Thyroid gland (tissue), 4 donors: ENCODE measurements around the gene CCT3. TPM values are rescaled to one million over a fixed set of nuclear protein-coding genes. Genes with fewer than 3 reads are reported as not detected.

Source experiments
- DNase-seq, 2 donors: peaks; one replicate each; pipeline ENCODE4 v3.0.0-alpha.2; 2019
- H3K27ac ChIP-seq, 3 donors: fragments of 200-600 bp; sonication (generic); 1 replicate in 2 of 3; 2 replicates in 1 of 3; pipeline ENCODE4 v1.5.1; 2016 to 2019; ENCODE audit warnings: mild to moderate bottlenecking in 1 of 3, moderate library complexity in 1 of 3
- H3K27me3 ChIP-seq: fragments of 200-600 bp; sonication (generic); one replicate; pipeline ENCODE4 v1.5.1; 2019
- H3K36me3 ChIP-seq, 2 donors: fragments of 200-600 bp; sonication (generic); one replicate each; pipeline ENCODE4 v1.5.1; 2016 to 2019
- H3K4me1 ChIP-seq, 2 donors: fragments of 200-600 bp; sonication (generic); one replicate each; pipeline ENCODE4 v1.5.1; 2017 to 2019
- H3K4me3 ChIP-seq, 3 donors: fragments of 200-600 bp; sonication (generic); replicated peaks in 1 of 3; 1 replicate in 2 of 3; 2 replicates in 1 of 3; pipeline ENCODE4 v1.5.1; 2016; ENCODE audit warnings: mild to moderate bottlenecking in 1 of 3
- H3K9me3 ChIP-seq: fragments of 200-600 bp; sonication (generic); one replicate; pipeline ENCODE4 v1.5.1; 2017
- POLR2A ChIP-seq, 2 donors: fragments of 450-650 bp; IDR thresholded peaks; one replicate each; pipeline ENCODE4 v1.6.1; 2017; ENCODE audit warnings: antibody characterized with exemption in 2 of 2, mild to moderate bottlenecking in 2 of 2, moderate library complexity in 1 of 2
- WGBS, 2 donors: methylation state at CpG; one replicate each; pipeline ENCODE4 v1.1.5; 2017; 5-methylcytosine and 5-hydroxymethylcytosine counted together
- intact Hi-C: fragments of 100-400 bp; cut with DNase I; formaldehyde crosslinking; loops from one replicate; pipeline ENCODE4 v1.15.1; 2023
- total RNA-seq, 4 donors: library from RNA; depleted of rRNA; stranded (reverse); fragments of >200 nt; gene quantifications; one replicate each; pipeline ENCODE4 v1.2.3, GENCODE V29; 2016
- TF ChIP-seq, protein P1 (sequence below), 6 experiments: fragments of 200-600 bp in 3 of 6; fragments of 450-650 bp in 3 of 6; sonication (generic) in 3 of 6; IDR thresholded peaks; one replicate each; pipeline ENCODE4 v1.5.1; 2016 to 2019; ENCODE audit warnings: antibody characterized with exemption in 6 of 6, mild to moderate bottlenecking in 2 of 6, inconsistent platforms in 1 of 6, moderate library complexity in 1 of 6

CCT3 gene
- total RNA-seq, 4 donors from 2014 or later = 121 to 214 (median 170) TPM

DNA sequence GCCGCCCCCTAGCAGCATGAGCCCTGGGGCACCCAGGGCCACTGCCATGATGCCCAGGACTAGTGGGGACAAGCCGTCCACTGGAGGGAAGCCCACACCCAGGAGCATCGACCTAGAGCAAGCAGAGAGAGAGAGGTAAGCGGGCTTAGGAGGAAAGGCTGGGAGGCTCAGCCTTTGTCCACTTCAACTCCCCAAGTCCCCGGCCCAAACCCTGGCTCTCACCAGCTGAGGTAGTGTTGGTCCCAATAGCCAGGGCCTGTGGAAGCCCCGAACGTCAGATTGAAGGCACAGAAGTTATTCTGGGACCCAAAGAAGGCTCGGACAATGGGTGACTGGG is 45.0 kb downstream of the CCT3 start:
- Histone ChIP-seq H3K27ac (no peak overlapping the region), H3K4me3 (no peak overlapping the region), H3K27me3 (no peaks in the 10 kb centered on the region), H3K9me3 (no peaks in the 10 kb centered on the region), H3K4me1 (peaks cover 12 to 14% of the 10 kb centered on the region in 2 donors), H3K36me3 (no peaks in the 10 kb centered on the region)
- intact Hi-C loops = no loop called here
- DNase-seq = no peak
- no peak for TF ChIP-seq POLR2A (IDR thresholded peaks at IDR 0.05)
- TF ChIP-seq, protein P1, sequence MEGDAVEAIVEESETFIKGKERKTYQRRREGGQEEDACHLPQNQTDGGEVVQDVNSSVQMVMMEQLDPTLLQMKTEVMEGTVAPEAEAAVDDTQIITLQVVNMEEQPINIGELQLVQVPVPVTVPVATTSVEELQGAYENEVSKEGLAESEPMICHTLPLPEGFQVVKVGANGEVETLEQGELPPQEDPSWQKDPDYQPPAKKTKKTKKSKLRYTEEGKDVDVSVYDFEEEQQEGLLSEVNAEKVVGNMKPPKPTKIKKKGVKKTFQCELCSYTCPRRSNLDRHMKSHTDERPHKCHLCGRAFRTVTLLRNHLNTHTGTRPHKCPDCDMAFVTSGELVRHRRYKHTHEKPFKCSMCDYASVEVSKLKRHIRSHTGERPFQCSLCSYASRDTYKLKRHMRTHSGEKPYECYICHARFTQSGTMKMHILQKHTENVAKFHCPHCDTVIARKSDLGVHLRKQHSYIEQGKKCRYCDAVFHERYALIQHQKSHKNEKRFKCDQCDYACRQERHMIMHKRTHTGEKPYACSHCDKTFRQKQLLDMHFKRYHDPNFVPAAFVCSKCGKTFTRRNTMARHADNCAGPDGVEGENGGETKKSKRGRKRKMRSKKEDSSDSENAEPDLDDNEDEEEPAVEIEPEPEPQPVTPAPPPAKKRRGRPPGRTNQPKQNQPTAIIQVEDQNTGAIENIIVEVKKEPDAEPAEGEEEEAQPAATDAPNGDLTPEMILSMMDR (IDR thresholded peaks at IDR 0.05) = no peak
- 91 to 96% methylated on average over 5 to 6 of the region's 8 CpGs for WGBS, 2 donors

DNA sequence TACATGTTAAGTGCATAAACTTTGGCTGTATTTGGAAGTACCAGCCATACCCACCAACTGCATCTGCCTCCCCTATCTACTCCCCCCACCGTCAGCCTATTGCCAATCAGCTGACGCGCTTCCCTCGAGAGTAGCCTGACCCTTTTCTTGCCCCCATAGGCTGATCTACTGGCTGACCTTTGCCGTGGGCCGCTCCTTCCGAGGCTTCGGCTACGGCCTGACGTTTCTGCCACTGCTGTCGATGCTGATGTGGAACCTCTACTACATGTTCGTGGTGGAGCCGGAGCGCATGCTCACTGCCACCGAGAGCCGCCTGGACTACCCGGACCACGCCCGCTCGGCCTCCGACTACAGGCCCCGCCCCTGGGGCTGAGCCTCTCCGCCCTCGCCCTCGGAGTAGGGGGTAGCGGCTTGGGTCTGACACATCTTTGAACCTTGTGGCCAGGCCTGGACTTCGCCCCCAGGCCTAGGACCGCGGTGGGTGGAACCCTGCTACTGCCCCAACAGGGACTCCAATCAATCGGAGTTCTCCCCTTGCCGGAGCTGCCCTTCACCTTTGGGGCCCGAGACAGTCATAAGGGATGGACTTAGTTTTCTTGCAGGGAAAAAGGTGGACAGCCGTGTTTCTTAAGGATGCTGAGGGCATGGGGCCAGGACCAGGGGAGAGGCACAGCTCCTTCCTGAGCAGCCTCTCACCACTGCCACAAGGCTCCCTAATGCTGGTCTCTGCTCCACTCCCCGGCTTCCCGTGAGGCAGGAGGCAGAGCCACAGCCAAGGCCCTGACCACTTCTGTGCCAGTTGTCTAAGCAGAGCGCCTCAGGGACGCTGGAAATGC is 46.6 kb downstream of the CCT3 start:
- H3K36me3 ChIP-seq = no peaks in the 10 kb centered on the region
- intact Hi-C loops = no loop called here
- 18 to 22% methylated on average over 19 to 33 of the region's 37 CpGs for WGBS, 2 donors
- peak overlapping the region; percentile 50 to 66 (median 57) for H3K27ac ChIP-seq
- DNase-seq = peak; percentile 91 to 92
- peaks cover 12 to 14% of the 10 kb centered on the region in 2 donors for H3K4me1 ChIP-seq
- H3K4me3 ChIP-seq = peak overlapping the region in 1 of 3 donors; percentile 19
- TF ChIP-seq, protein P1 (IDR thresholded peaks at IDR 0.05) = no peak
- TF ChIP-seq POLR2A (IDR thresholded peaks at IDR 0.05) = peak in 1 of 2 donors; percentile 65
- no peaks in the 10 kb centered on the region for H3K27me3 ChIP-seq
- no peaks in the 10 kb centered on the region for H3K9me3 ChIP-seq

DNA sequence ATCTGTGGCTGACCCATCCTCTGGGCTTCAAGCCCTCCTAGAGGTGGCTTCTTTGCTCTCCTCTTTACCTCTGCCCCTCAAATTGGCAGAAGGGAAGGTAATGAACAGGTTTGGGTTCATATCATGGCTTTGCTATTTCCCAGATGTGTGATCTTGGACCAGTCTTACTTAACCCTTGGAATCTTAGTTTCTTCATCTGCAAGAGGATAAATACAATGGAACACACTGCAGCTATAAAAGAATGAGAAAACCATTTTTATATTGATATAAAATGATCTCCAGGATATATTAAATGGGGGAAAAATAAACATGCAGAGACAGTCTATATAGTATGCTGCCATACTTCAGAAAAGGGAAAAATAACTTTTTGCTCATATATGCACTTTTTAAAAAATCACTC is 48.2 kb downstream of the CCT3 start:
- no peak for DNase-seq
- no peak for TF ChIP-seq POLR2A (IDR thresholded peaks at IDR 0.05)
- TF ChIP-seq, protein P1 (IDR thresholded peaks at IDR 0.05) = no peak

DNA sequence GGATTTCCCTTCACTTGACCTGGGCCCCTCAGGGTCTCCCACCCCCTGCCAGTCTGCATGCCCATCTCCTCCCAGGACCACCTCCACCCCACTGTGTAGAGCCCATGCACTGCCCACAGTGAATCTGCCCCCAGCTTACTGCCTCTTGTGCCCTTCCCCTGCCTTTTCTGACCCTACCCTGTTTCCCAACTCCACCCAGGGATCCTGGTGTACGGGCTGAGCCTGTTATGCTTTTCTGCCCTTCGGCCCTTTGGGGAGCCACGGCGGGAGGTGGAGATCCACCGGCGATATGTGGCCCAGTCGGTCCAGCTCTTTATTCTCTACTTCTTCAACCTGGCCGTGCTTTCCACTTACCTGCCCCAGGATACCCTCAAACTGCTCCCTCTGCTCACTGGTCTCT is 52.0 kb downstream of the CCT3 start:
- no peak for DNase-seq
- Histone ChIP-seq H3K36me3 (no peaks in the 10 kb centered on the region), H3K27ac (no peak overlapping the region), H3K4me1 (peaks cover 19 to 20% of the 10 kb centered on the region in 2 donors), H3K27me3 (no peaks in the 10 kb centered on the region), H3K9me3 (no peaks in the 10 kb centered on the region), H3K4me3 (no peak overlapping the region)
- 95% methylated on average over 8 of the region's 8 CpGs for WGBS, 2 donors
- intact Hi-C loops = no loop called here
- TF ChIP-seq, protein P1 (IDR thresholded peaks at IDR 0.05) = no peak
- no peak for TF ChIP-seq POLR2A (IDR thresholded peaks at IDR 0.05)

More for the DNA sequence above, 48.2 kb downstream of the CCT3 start:
- Histone ChIP-seq H3K9me3 (no peaks in the 10 kb centered on the region), H3K27ac (no peak overlapping the region), H3K36me3 (no peaks in the 10 kb centered on the region), H3K4me3 (no peak overlapping the region), H3K27me3 (no peaks in the 10 kb centered on the region), H3K4me1 (peaks cover 9 to 10% of the 10 kb centered on the region in 2 donors)
- intact Hi-C loops = no loop called here

DNA sequence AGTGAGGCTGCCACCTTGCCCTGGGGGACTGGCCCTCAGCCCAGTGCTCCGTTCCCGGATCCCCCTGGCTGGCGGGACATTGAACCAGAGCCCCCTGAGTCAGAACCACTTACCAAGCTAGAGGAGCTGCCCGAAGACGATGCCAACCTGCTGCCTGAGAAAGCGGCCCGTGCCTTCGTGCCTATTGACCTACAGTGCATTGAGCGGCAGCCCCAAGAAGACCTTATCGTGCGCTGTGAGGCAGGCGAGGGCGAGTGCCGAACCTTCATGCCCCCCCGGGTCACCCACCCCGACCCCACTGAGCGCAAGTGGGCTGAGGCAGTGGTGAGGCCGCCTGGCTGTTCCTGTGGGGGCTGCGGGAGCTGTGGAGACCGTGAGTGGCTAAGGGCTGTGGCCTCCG is 52.7 kb downstream of the CCT3 start:
- intact Hi-C loops = no loop called here
- 96 to 100% methylated on average over 2 to 13 of the region's 21 CpGs for WGBS, 2 donors
- Histone ChIP-seq H3K36me3 (no peaks in the 10 kb centered on the region), H3K4me1 (peaks cover 16 to 21% of the 10 kb centered on the region in 2 donors), H3K27me3 (no peaks in the 10 kb centered on the region), H3K27ac (no peak overlapping the region), H3K4me3 (no peak overlapping the region), H3K9me3 (no peaks in the 10 kb centered on the region)
- TF ChIP-seq, protein P1 (IDR thresholded peaks at IDR 0.05) = no peak
- TF ChIP-seq POLR2A (IDR thresholded peaks at IDR 0.05) = no peak
- no peak for DNase-seq
